GM12873 (cell line): Measurements from ENCODE around the gene GATAD2B.

Experiments
- TF ChIP-seq, protein P1 (sequence below): IDR thresholded peaks from 2 replicates; pipeline ENCODE4 v1.5.1; 2012; ENCODE audit warnings: low read depth, mild to moderate bottlenecking, moderate library complexity, low read length, control low read depth; ENCODE audit not compliant: insufficient read depth; ENCODE audit errors: missing control alignments

GATAD2B gene

DNA sequence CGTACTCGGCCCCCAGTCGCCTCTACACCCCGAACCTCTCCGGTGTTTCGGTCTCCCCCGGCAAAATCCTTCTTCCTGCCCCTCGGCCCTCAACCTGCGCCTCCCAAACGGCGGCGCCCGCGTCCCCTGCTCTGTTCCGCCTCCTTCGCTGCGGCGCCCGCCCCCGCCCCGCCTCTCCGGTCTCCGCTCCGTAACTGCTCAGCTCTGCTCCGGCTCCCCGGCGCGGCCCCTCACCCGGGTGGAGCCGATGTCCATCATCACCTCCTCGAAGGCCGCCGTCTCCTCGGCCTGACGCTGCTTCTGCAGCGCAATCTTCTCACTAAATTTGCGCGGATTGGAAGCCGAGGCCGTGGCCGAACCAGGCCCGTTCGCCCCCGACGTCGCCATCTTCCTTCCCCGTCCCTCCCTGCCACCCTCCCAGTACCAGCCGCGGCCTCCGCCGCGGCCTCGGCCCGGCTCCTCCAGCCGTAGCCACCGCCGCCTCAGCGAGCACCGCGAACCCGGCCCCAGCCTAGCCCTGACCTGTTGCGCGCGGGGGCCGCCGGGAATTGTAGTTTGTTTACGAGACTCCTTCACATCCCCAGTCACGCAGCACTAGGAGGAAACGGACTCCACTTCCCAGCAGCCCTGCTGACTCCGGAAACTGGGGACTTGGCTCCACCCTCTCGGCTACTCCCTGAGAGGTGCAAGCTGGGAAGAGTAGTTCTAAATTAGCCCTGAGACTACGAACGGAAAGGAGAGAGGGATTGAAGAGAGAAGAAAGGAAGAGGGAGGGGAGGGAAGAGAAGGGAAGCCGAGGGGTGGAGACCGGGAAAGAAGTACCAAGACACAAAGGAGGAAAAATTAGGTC, 35.6 kb upstream of the GATAD2B start, which contains the start of gene CRTC2:
Gene CRTC2, minus strand, starts transcription at position 502 of the 850 bp plus-strand sequence. Its CDS starts 115 bp downstream, at position 387.
- TF ChIP-seq, protein P1, sequence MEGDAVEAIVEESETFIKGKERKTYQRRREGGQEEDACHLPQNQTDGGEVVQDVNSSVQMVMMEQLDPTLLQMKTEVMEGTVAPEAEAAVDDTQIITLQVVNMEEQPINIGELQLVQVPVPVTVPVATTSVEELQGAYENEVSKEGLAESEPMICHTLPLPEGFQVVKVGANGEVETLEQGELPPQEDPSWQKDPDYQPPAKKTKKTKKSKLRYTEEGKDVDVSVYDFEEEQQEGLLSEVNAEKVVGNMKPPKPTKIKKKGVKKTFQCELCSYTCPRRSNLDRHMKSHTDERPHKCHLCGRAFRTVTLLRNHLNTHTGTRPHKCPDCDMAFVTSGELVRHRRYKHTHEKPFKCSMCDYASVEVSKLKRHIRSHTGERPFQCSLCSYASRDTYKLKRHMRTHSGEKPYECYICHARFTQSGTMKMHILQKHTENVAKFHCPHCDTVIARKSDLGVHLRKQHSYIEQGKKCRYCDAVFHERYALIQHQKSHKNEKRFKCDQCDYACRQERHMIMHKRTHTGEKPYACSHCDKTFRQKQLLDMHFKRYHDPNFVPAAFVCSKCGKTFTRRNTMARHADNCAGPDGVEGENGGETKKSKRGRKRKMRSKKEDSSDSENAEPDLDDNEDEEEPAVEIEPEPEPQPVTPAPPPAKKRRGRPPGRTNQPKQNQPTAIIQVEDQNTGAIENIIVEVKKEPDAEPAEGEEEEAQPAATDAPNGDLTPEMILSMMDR: no peak

DNA sequence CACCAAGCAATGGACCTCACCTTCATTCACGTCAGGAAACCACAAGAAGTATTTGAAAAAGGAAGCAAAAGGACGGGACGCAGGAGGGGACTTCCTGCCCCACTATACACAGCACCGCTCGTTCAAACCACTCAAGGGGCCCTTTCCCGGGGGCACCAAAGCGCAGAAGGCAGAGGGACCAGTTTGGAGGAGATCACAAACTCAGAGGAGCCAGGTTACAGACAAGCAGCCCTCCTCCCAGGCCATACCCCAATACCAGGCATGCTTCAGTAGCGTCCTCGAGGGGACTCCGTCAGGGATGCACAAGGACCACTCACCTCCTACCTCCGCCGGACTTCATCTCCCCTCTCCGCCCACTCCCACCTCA, 35.0 kb upstream of the GATAD2B start:
- TF ChIP-seq, protein P1: no peak

DNA sequence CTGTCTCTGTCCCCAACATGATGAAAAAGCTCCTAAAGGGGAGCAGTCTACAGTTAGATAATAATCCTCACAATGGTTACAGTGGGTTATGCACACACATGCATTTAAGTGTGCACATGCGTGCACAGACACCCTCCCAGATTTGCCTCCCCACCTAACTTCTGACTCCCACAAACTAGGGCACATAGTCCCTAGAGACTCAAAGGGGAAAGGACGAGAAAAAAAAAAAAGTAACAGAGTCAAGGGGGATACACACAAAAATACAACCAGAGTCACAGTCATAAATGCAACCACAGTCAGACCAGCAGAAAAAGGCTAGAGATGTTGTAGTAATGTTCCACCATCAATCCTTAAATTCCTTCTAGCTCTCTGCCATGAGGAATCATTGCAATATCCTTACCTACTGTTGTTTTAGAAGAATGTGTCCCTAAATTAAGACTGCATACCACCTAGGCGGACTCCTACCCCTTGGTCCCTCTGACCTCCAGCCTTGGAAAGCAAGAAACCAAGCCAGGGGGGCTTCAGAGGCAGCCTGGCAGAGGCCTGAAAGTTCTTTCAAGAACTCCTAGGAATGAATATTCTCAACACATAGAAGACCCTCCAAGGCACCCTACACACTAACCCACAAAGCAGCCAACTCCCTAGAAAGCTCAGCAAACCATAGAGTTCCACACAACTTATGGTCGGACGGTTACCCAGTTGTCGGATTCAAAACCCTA, 34.4 kb upstream of the GATAD2B start:
- TF ChIP-seq, protein P1: no peak

DNA sequence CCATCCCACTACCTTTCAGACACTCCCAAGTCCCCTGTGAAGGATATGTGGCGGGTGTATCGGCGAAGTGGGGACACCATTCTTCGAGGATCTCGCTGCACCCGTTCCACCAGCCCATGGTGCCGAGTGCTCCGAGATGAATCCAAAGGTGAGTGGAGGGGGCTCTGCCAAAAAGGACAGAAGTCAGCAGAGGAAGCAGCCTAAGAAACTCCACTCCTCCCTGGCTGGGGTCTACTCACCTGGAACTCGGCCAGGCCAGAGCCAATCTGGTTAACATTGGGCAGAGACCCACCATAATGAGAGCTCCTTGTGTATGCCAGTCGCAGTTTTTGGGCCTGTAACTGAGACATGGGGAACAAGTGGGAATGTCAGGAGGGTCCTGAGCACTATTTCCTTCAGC, 32.1 kb upstream of the GATAD2B start:
- TF ChIP-seq, protein P1: no peak

DNA sequence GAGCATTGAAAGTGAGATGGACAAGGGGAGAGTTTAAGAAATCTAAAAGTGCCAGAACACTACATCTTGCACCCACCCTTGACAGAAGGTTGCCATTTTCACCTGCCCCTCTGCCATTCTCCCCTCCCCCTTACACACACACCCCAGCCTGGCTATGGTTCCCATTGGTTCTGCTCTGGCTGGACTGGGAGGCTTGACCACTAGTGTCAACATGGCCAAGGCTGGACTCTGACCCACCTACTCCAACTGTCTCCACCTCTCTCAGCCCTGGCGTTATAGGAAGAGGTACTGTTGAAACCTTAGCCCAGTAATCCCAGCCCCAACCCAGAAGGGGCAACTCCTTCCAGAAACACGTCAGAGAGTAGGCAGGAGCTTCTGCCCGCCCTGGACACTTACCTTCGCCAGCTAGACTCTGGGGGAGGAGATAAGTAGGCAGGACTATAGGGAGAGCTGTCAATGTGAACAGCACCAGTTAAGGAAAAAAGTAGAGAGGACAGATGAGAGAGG, 31.1 kb upstream of the GATAD2B start:
- TF ChIP-seq, protein P1: no peak

DNA sequence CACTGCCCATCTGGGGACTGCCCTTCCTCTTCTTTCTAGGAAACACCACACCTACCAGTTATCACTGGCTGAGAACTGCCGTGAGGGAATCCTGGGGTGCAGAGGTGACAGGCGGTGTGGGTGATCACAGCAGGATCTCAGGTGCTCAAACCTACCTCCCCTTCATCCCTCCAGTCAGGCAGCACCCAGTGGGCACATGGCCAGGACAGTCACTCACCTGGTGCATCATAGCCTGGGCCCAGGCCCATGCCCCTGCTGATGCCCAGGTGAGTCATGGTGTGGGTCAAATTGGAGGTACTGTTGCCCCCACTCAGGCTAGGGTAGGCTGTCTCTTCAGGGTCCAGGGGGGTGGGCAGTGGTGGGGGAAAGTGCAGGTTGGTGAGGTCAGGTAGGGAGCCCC, 29.0 kb upstream of the GATAD2B start:
- TF ChIP-seq, protein P1: no peak

DNA sequence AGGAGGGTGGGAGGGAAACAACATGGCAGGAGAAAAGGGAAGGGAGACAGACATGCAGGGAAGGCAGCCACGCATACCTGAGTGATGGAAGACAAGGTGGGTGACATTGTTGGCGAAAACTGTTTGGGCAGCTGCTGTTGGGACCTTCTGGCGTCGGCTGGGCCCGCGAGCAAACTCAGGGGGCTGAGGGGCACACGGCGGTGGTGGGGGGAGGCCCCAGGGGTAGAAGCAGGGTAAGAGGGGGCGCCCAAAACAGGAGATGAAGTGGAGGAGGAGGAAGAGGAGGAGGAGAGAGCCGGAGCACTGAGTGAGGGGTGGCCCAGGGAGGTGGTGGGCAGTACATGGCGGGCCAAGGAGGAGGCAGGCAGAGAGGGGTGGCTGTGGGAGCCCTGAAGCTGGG, 28.4 kb upstream of the GATAD2B start:
- TF ChIP-seq, protein P1: no peak
